ENCODE measurements around the gene NR1I2.

NR1I2 gene

DNA sequence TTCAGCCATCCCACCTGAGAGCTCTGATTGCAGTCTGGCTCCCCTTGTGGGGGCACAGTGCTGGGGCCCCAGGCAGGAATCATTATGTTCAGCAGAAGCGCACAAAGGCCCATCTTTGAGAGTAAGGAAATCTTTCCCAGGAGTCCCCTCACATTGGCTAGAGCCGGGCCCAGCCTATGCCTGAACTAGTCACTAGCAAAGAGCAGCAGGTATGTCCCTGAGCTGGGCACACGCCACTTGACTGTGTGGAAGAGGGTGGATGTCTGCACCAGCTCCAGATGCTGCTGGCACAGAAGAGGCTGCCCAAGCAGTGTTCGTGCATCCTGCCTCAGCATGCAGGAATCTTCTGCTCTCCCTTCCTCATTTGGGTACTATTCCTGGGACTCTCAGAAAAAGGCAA lies 26.3 kb downstream of the NR1I2 start:
- Histone ChIP-seq H3K27me3 (replicated peaks; ENCODE audit: control insufficient read depth, insufficient read depth, low read length) (peaks cover 7% of the 10 kb centered on the region), H3K4me1 (ENCODE audit: control insufficient read depth, insufficient read depth, low read length) (no peaks in the 10 kb centered on the region), H3K9me3 (ENCODE audit: control insufficient read depth, low read length) (peaks cover 4% of the 10 kb centered on the region), H3K4me3 (ENCODE audit: low read length) (no peak overlapping the region), H3K36me3 (ENCODE audit: control insufficient read depth, insufficient read depth, low read length, severe bottlenecking) (no peaks in the 10 kb centered on the region), H3K9ac (ENCODE audit: low read length) (no peak overlapping the region)
- no peak for DNase-seq (ENCODE audit: low read depth)

DNA sequence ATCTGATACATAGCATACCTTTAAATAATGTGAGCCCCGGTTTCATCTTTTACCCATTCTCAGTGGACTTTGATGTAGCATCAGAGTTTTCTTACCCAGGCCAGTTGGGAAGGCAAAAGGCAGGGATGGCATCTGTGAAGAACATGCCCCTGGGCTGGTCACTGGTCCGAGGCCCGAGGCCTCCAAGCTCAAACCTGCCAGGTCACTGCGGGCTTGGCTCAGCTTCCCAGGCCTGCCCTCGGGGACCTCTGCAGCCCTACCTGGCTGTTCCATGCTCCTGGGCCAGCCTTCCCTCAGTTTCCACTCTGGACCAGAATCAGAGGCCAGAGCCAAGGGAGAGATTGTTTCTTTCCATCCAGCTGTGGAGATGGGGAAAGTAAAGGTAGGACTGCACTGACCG lies 26.9 kb downstream of the NR1I2 start:
- Histone ChIP-seq H3K36me3 (ENCODE audit: control insufficient read depth, insufficient read depth, low read length, severe bottlenecking) (no peaks in the 10 kb centered on the region), H3K9ac (ENCODE audit: low read length) (no peak overlapping the region), H3K27me3 (replicated peaks; ENCODE audit: control insufficient read depth, insufficient read depth, low read length) (peaks cover 13% of the 10 kb centered on the region), H3K9me3 (ENCODE audit: control insufficient read depth, low read length) (peaks cover 4% of the 10 kb centered on the region), H3K4me1 (ENCODE audit: control insufficient read depth, insufficient read depth, low read length) (no peaks in the 10 kb centered on the region), H3K4me3 (ENCODE audit: low read length) (no peak overlapping the region)
- DNase-seq (ENCODE audit: low read depth), result no peak

- peaks cover 19% of the 10 kb centered on the region for H3K27me3 ChIP-seq (replicated peaks; ENCODE audit: control insufficient read depth, insufficient read depth, low read length)
- DNase-seq (ENCODE audit: low read depth), result no peak
Measured at GRCh38 chr3:119809249-119810017, 27.5 kb downstream of the NR1I2 start.

DNA sequence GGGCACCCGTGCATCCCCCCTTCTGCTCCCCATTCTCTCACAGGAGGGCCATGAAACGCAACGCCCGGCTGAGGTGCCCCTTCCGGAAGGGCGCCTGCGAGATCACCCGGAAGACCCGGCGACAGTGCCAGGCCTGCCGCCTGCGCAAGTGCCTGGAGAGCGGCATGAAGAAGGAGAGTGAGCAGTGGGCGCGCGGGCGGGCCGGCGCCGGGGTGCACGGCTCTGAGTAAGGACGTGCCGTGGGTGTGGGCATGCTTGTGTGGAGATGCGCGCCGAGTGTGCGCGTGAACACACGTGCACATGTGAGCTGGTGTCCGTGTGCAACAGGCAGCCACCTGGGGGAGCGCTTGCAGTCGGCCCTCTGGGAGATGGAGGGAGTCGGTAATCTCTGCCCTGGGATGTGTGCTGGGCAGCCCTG lies 28.1 kb downstream of the NR1I2 start:
- Histone ChIP-seq H3K4me3 (ENCODE audit: low read length) (peak overlapping the region; percentile 76), H3K4me1 (ENCODE audit: control insufficient read depth, insufficient read depth, low read length) (no peaks in the 10 kb centered on the region)
- DNase-seq (ENCODE audit: low read depth), result peak; percentile 16

More at GRCh38 chr3:119809249-119810017, 27.5 kb downstream of the NR1I2 start:
- Histone ChIP-seq H3K9ac (ENCODE audit: low read length) (peak overlapping the region; percentile 66), H3K9me3 (ENCODE audit: control insufficient read depth, low read length) (peaks cover 4% of the 10 kb centered on the region), H3K4me3 (ENCODE audit: low read length) (peak overlapping the region; percentile 76), H3K4me1 (ENCODE audit: control insufficient read depth, insufficient read depth, low read length) (no peaks in the 10 kb centered on the region), H3K36me3 (ENCODE audit: control insufficient read depth, insufficient read depth, low read length, severe bottlenecking) (no peaks in the 10 kb centered on the region)

DNA sequence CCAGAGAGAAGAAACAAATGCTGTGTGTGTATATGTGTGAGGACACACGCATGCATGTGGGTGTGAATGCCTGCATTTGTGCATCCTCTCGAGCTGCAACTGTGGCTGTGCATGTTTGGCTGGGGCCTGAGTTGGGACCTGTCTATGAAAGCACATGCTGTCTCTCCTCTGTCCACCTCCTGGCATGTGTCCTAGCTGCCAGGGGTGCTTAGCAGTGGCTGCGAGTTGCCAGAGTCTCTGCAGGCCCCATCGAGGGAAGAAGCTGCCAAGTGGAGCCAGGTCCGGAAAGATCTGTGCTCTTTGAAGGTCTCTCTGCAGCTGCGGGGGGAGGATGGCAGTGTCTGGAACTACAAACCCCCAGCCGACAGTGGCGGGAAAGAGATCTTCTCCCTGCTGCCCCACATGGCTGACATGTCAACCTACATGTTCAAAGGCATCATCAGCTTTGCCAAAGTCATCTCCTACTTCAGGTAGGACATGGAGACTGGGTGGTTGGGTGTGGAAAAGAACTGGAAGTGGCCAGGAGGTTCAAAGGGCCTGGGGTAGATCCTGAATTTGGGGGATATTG lies 30.7 kb downstream of the NR1I2 start:
- no peaks in the 10 kb centered on the region for H3K36me3 ChIP-seq (ENCODE audit: control insufficient read depth, insufficient read depth, low read length, severe bottlenecking)
- no peak for DNase-seq (ENCODE audit: low read depth)

More for the DNA sequence above, 28.1 kb downstream of the NR1I2 start:
- Histone ChIP-seq H3K27me3 (replicated peaks; ENCODE audit: control insufficient read depth, insufficient read depth, low read length) (peaks cover 23% of the 10 kb centered on the region), H3K36me3 (ENCODE audit: control insufficient read depth, insufficient read depth, low read length, severe bottlenecking) (no peaks in the 10 kb centered on the region), H3K9ac (ENCODE audit: low read length) (peak overlapping the region; percentile 66), H3K9me3 (ENCODE audit: control insufficient read depth, low read length) (peaks cover 4% of the 10 kb centered on the region)

DNA sequence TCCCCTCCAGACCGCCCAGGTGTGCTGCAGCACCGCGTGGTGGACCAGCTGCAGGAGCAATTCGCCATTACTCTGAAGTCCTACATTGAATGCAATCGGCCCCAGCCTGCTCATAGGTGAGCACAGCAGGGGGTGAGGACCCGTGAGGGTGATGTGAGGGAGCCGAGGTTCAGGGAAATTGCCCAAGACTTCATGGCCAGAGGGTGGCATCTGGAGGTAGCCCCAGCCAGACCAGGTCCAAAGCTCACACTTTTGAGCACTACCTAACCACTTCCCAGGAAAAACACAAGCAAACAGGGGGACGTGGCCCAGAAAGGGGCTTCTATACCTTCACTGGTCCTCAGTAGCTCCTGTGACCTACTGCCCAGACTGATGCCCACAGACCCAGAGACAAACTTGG lies 33.8 kb downstream of the NR1I2 start:
- Histone ChIP-seq H3K36me3 (ENCODE audit: control insufficient read depth, insufficient read depth, low read length, severe bottlenecking) (no peaks in the 10 kb centered on the region), H3K27me3 (replicated peaks; ENCODE audit: control insufficient read depth, insufficient read depth, low read length) (peaks cover 44% of the 10 kb centered on the region), H3K9ac (ENCODE audit: low read length) (no peak overlapping the region), H3K4me3 (ENCODE audit: low read length) (no peak overlapping the region), H3K9me3 (ENCODE audit: control insufficient read depth, low read length) (no peaks in the 10 kb centered on the region), H3K4me1 (ENCODE audit: control insufficient read depth, insufficient read depth, low read length) (no peaks in the 10 kb centered on the region)
- no peak for DNase-seq (ENCODE audit: low read depth)

More for the DNA sequence above, 30.7 kb downstream of the NR1I2 start:
- Histone ChIP-seq H3K9ac (ENCODE audit: low read length) (no peak overlapping the region), H3K4me1 (ENCODE audit: control insufficient read depth, insufficient read depth, low read length) (no peaks in the 10 kb centered on the region), H3K9me3 (ENCODE audit: control insufficient read depth, low read length) (no peaks in the 10 kb centered on the region), H3K27me3 (replicated peaks; ENCODE audit: control insufficient read depth, insufficient read depth, low read length) (peaks cover 44% of the 10 kb centered on the region), H3K4me3 (ENCODE audit: low read length) (no peak overlapping the region)

- peaks cover 44% of the 10 kb centered on the region for H3K27me3 ChIP-seq (replicated peaks; ENCODE audit: control insufficient read depth, insufficient read depth, low read length)
- H3K36me3 ChIP-seq (ENCODE audit: control insufficient read depth, insufficient read depth, low read length, severe bottlenecking), result no peaks in the 10 kb centered on the region
- H3K9me3 ChIP-seq (ENCODE audit: control insufficient read depth, low read length), result no peaks in the 10 kb centered on the region
- no peak overlapping the region for H3K4me3 ChIP-seq (ENCODE audit: low read length)
- DNase-seq (ENCODE audit: low read depth), result no peak
- no peak overlapping the region for H3K9ac ChIP-seq (ENCODE audit: low read length)
- H3K4me1 ChIP-seq (ENCODE audit: control insufficient read depth, insufficient read depth, low read length), result no peaks in the 10 kb centered on the region
Measured at GRCh38 chr3:119817071-119817470, 35.2 kb downstream of the NR1I2 start.

GRCh38 chr3:119817583-119818363 lies 35.9 kb downstream of the NR1I2 start:
- Histone ChIP-seq H3K9me3 (ENCODE audit: control insufficient read depth, low read length) (no peaks in the 10 kb centered on the region), H3K36me3 (ENCODE audit: control insufficient read depth, insufficient read depth, low read length, severe bottlenecking) (no peaks in the 10 kb centered on the region), H3K4me1 (ENCODE audit: control insufficient read depth, insufficient read depth, low read length) (no peaks in the 10 kb centered on the region), H3K9ac (ENCODE audit: low read length) (no peak overlapping the region), H3K27me3 (replicated peaks; ENCODE audit: control insufficient read depth, insufficient read depth, low read length) (peaks cover 42% of the 10 kb centered on the region), H3K4me3 (ENCODE audit: low read length) (no peak overlapping the region)
- DNase-seq (ENCODE audit: low read depth), result no peak

DNA sequence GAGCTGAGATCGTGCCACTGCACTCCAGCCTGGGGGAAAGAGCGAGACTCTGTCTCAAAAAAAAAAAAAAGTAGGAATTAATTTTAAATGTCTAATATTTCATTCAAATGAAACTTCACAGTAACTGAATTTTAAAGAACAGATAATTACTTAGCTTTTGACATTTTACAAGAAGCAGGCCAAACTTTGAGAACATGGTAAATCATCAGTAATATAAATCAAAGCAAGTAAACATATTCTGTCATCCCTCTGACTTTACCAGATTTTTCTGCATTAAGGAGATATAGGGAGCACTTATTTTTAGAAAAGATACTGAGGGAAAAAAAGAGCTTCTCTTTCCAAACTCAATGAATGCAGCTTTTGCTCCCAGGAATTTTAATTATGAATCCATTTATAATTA lies 37.0 kb downstream of the NR1I2 start:
- H3K36me3 ChIP-seq (ENCODE audit: control insufficient read depth, insufficient read depth, low read length, severe bottlenecking), result no peaks in the 10 kb centered on the region
- H3K4me3 ChIP-seq (ENCODE audit: low read length), result no peak overlapping the region
- H3K27me3 ChIP-seq (replicated peaks; ENCODE audit: control insufficient read depth, insufficient read depth, low read length), result peaks cover 31% of the 10 kb centered on the region
- no peak overlapping the region for H3K9ac ChIP-seq (ENCODE audit: low read length)
- no peak for DNase-seq (ENCODE audit: low read depth)
- H3K4me1 ChIP-seq (ENCODE audit: control insufficient read depth, insufficient read depth, low read length), result no peaks in the 10 kb centered on the region
- no peaks in the 10 kb centered on the region for H3K9me3 ChIP-seq (ENCODE audit: control insufficient read depth, low read length)

DNA sequence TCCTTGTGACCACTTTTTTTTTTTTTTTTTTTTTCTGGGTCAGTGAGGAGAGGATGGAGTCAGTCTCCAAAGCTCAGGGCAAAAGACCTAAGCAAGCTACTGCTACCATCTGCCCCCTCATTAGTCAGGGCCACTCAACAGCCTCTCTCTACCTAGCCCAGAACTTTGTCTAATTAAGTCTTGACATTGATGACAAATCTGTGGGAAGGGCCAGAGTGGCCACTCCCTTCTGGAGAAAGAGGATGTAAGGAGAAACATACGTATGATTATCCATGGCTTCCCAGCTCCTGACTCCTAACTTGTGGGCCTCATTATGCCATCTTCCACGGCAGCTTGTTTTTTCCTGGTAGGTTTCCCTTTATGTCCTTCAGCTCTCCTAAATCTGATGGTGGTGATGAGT lies 37.9 kb downstream of the NR1I2 start:
- Histone ChIP-seq H3K4me1 (ENCODE audit: control insufficient read depth, insufficient read depth, low read length) (no peaks in the 10 kb centered on the region), H3K4me3 (ENCODE audit: low read length) (no peak overlapping the region), H3K9me3 (ENCODE audit: control insufficient read depth, low read length) (no peaks in the 10 kb centered on the region), H3K36me3 (ENCODE audit: control insufficient read depth, insufficient read depth, low read length, severe bottlenecking) (peaks cover 7% of the 10 kb centered on the region), H3K27me3 (replicated peaks; ENCODE audit: control insufficient read depth, insufficient read depth, low read length) (peaks cover 22% of the 10 kb centered on the region), H3K9ac (ENCODE audit: low read length) (no peak overlapping the region)
- no peak for DNase-seq (ENCODE audit: low read depth)

GRCh38 chr3:119825820-119826219 lies 43.9 kb downstream of the NR1I2 start:
- Histone ChIP-seq H3K9ac (ENCODE audit: low read length) (no peak overlapping the region), H3K4me1 (ENCODE audit: control insufficient read depth, insufficient read depth, low read length) (no peaks in the 10 kb centered on the region), H3K27me3 (replicated peaks; ENCODE audit: control insufficient read depth, insufficient read depth, low read length) (no peaks in the 10 kb centered on the region), H3K36me3 (ENCODE audit: control insufficient read depth, insufficient read depth, low read length, severe bottlenecking) (peaks cover 20% of the 10 kb centered on the region), H3K4me3 (ENCODE audit: low read length) (no peak overlapping the region), H3K9me3 (ENCODE audit: control insufficient read depth, low read length) (no peaks in the 10 kb centered on the region)
- no peak for DNase-seq (ENCODE audit: low read depth)

Measured in adipocyte (in vitro differentiated cells).